Endothelial cell of umbilical vein (primary cell): Measurements from ENCODE around the gene NEU4. TPM values are rescaled to one million over a fixed set of nuclear protein-coding genes. Genes with fewer than 3 reads are reported as not detected.

Experiments
- BruUV-seq: library from RNA; stranded (reverse); fragments of 400-500 nt; replicated peaks from 2 replicates; lab custom pipeline; 2021; lab: Mats Ljungman, UMichigan
- CTCF ChIA-PET: fragments of 300-600, 350-600 bp; sonication (Branson Sonifier 250); formaldehyde crosslinking; loops from one replicate; lab custom pipeline; 2021; ENCODE audit warnings: antibody characterized with exemption, inconsistent platforms; lab: Charles Lee
- POLR2A ChIA-PET: fragments of 300-600, 350-600 bp; sonication (Branson Sonifier 250); formaldehyde crosslinking; loops from one replicate; lab custom pipeline; 2021; ENCODE audit warnings: antibody characterized with exemption, inconsistent platforms; lab: Charles Lee
- DNase-seq: peaks from one replicate; pipeline ENCODE4 v3.0.0-alpha.2; 2011; ENCODE audit warnings: low read depth, low spot score
- FAIRE-seq: peaks from 2 replicates; lab custom pipeline; 2011; peaks lifted over from hg19 to GRCh38; lab: Jason Lieb, UNC
- H2AFZ ChIP-seq: 2 replicates; pipeline ENCODE4 v1.6.0; 2012; ENCODE audit warnings: low read depth, low read length, control low read depth, inconsistent platforms
- H3K27ac ChIP-seq: 2 replicates; pipeline ENCODE4 v1.5.1; 2011; ENCODE audit warnings: low read depth, mild to moderate bottlenecking, control low read depth, low read length, moderate library complexity; ENCODE audit not compliant: insufficient read depth
- H3K27me3 ChIP-seq, 2 experiments: 2 replicates each; pipeline versions ENCODE4 v1.6.0 to v1.6.1; 2011; ENCODE audit warnings: low read length in 2 of 2, mixed read lengths in 1 of 2; ENCODE audit not compliant: control insufficient read depth in 2 of 2, insufficient read depth in 2 of 2
- H3K36me3 ChIP-seq, 2 experiments: 2 replicates in 1 of 2; 3 replicates in 1 of 2; pipeline ENCODE4 v1.5.1; 2011; ENCODE audit warnings: low read length in 2 of 2, mild to moderate bottlenecking in 1 of 2, moderate library complexity in 1 of 2; ENCODE audit not compliant: control insufficient read depth in 2 of 2, insufficient read depth in 2 of 2; ENCODE audit errors: extremely low read depth in 1 of 2
- H3K4me1 ChIP-seq: 3 replicates; pipeline ENCODE4 v1.5.1; 2011; ENCODE audit warnings: mild to moderate bottlenecking, low read length; ENCODE audit not compliant: control insufficient read depth, insufficient read depth; ENCODE audit errors: extremely low read depth
- H3K4me2 ChIP-seq: 2 replicates; pipeline ENCODE4 v1.6.1; 2011; ENCODE audit warnings: low read length, control low read depth, mixed read lengths; ENCODE audit not compliant: insufficient read depth
- H3K4me3 ChIP-seq, 3 experiments: fragments of 200-600 bp in 1 of 3; sonication (generic), shearing (Covaris generic) in 1 of 3; replicated peaks in 1 of 3; 2 replicates each; pipeline ENCODE4 v1.5.1; 2011 to 2016; ENCODE audit warnings: control low read depth in 3 of 3, low read length in 3 of 3, mild to moderate bottlenecking in 2 of 3, inconsistent platforms in 1 of 3, low read depth in 1 of 3, moderate library complexity in 1 of 3; ENCODE audit not compliant: insufficient read depth in 1 of 3
- H3K79me2 ChIP-seq: 2 replicates; pipeline ENCODE4 v1.6.0; 2012; ENCODE audit warnings: low read length, inconsistent platforms; ENCODE audit not compliant: control insufficient read depth, insufficient read depth
- H3K9ac ChIP-seq: replicated peaks from 2 replicates; pipeline ENCODE3; 2011; ENCODE audit warnings: low read length, control low read depth; ENCODE audit not compliant: insufficient read depth; ENCODE audit errors: extremely low read depth
- H3K9me1 ChIP-seq: replicated peaks from 3 replicates; pipeline ENCODE4 v1.6.0; 2011; ENCODE audit warnings: mild to moderate bottlenecking, low read length; ENCODE audit not compliant: control insufficient read depth, insufficient read depth; ENCODE audit errors: extremely low read depth
- H3K9me3 ChIP-seq: replicated peaks from 2 replicates; pipeline ENCODE4 v1.5.1; 2012; ENCODE audit warnings: low read length, inconsistent platforms; ENCODE audit not compliant: control insufficient read depth, insufficient read depth
- H4K20me1 ChIP-seq: replicated peaks from 2 replicates; pipeline ENCODE3; 2011; ENCODE audit warnings: mild to moderate bottlenecking, low read length; ENCODE audit not compliant: control insufficient read depth, insufficient read depth; ENCODE audit errors: extremely low read depth
- EZH2 ChIP-seq: IDR thresholded peaks from 2 replicates; pipeline ENCODE4 v1.6.1; 2012; ENCODE audit warnings: borderline replicate concordance, low read depth, mild to moderate bottlenecking, moderate library complexity, low read length, inconsistent platforms; ENCODE audit not compliant: severe bottlenecking
- FOS ChIP-seq: IDR thresholded peaks from 2 replicates; pipeline ENCODE4 v1.6.1; 2011; ENCODE audit warnings: mild to moderate bottlenecking, low read length, moderate library complexity, borderline replicate concordance; ENCODE audit not compliant: insufficient read depth
- GATA2 ChIP-seq: IDR thresholded peaks from 2 replicates; pipeline ENCODE4 v1.7.0; 2011; ENCODE audit warnings: low read depth, mild to moderate bottlenecking, moderate library complexity, mixed read lengths, low read length; ENCODE audit not compliant: insufficient read length, insufficient read depth
- JUN ChIP-seq: IDR thresholded peaks from 2 replicates; pipeline ENCODE4 v1.6.1; 2011; ENCODE audit warnings: borderline replicate concordance, low read depth; ENCODE audit not compliant: insufficient read length, insufficient read depth
- MYC ChIP-seq: IDR thresholded peaks from one replicate; pipeline ENCODE4 v1.6.1; 2011; ENCODE audit warnings: mild to moderate bottlenecking, low read depth, low read length
- POLR2A ChIP-seq: IDR thresholded peaks from 2 replicates; pipeline ENCODE4 v1.6.1; 2012; ENCODE audit warnings: low read depth, mild to moderate bottlenecking, control low read depth, low read length
- POLR2AphosphoS5 ChIP-seq: IDR thresholded peaks from 2 replicates; pipeline ENCODE4 v1.6.1; 2012; ENCODE audit warnings: low read depth, mild to moderate bottlenecking, control low read depth, low read length, moderate library complexity; ENCODE audit not compliant: insufficient read depth
- dilution Hi-C: fragments of 300-500 bp; cut with MboI; formaldehyde crosslinking; loops from one replicate; pipeline ENCODE4 v1.15.0; 2019; ENCODE audit warnings: low sequenced_read_pairs; ENCODE audit not compliant: extremely low pct_ligation_motif_present
- intact Hi-C: fragments of 100-400 bp; cut with micrococcal nuclease; formaldehyde crosslinking; loops from one replicate; pipeline ENCODE4 v1.10.0; 2022
- polyA plus RNA-seq, 4 experiments: library from polyadenylated mRNA; depleted of rRNA in 3 of 4; stranded (reverse) in 3 of 4; unstranded in 1 of 4; fragments of >200 nt; gene quantifications; 2 replicates each; pipeline versions ENCODE4 v1.2.1 to v1.2.3, GENCODE V29; 2011 to 2012; ENCODE audit warnings: missing spikeins in 1 of 4
- total RNA-seq: library from RNA; stranded (reverse); gene quantifications from 2 replicates; pipeline ENCODE4 v1.2.3, GENCODE V29; 2021
- TF ChIP-seq, protein P1 (sequence below), 2 donors: IDR thresholded peaks; 1 replicate in 1 of 2; 2 replicates in 1 of 2; pipeline ENCODE4 v1.5.1; 2011; ENCODE audit warnings: low read length in 2 of 2, mild to moderate bottlenecking in 2 of 2, moderate library complexity in 2 of 2, control low read depth in 1 of 2, inconsistent platforms in 1 of 2, low read depth in 1 of 2; ENCODE audit not compliant: insufficient read depth in 1 of 2; ENCODE audit errors: extremely low read depth in 1 of 2
- TF ChIP-seq, protein P2 (sequence below): IDR thresholded peaks from 2 replicates; pipeline ENCODE4 v1.6.1; 2011; ENCODE audit not compliant: insufficient read depth, insufficient read length

The NEU4 gene
- total and polyA plus RNA-seq, 2 donors (not counting 3 experiments of a cell fraction or from before 2014, with no cell fraction given) = not detected

DNA sequence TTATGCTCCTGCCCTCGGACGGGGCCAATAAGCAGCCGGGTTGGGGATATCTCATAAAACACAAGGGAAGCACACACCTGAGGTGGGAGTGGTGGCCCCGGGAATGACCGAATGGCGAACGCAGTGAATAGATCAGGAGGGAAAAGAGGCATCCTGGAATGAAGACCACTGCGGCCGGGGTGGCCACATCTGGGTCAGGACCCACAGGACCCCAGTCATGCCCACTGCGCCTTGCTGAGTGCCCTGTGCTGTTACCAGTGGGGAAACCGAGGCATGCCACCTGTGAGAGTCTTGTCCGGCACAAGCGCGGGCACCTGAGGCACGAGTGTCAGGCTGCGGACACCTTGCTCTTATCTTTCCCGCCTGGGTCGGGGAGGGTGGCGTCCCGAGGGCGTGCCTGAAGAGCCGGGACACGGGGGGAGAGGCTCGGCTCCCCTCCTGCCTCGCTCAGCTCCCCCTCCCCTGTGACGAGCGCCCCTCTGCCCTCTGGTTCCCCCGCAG is 48.1 kb downstream of the NEU4 start:
- H2AFZ ChIP-seq = no peak overlapping the region
- H3K9me1 ChIP-seq = no peaks in the 10 kb centered on the region
- H3K9ac ChIP-seq = no peak overlapping the region
- no peaks in the 10 kb centered on the region for H3K36me3 ChIP-seq
- intact Hi-C loops = no loop called here
- no peaks in the 10 kb centered on the region for H3K9me3 ChIP-seq
- H3K4me1 ChIP-seq = no peaks in the 10 kb centered on the region
- dilution Hi-C loops = no loop called here
- no peaks in the 10 kb centered on the region for H3K79me2 ChIP-seq
- no peak overlapping the region for H3K27ac ChIP-seq
- ChIA-PET POLR2A (no interaction called here), CTCF (no interaction called here)
- no TSS peak for BruUV-seq
- TF ChIP-seq FOS (no peak), MYC (no peak), EZH2 (no peak), JUN (no peak), GATA2 (no peak), POLR2A (no peak), POLR2AphosphoS5 (no peak)
- TF ChIP-seq, protein P1, sequence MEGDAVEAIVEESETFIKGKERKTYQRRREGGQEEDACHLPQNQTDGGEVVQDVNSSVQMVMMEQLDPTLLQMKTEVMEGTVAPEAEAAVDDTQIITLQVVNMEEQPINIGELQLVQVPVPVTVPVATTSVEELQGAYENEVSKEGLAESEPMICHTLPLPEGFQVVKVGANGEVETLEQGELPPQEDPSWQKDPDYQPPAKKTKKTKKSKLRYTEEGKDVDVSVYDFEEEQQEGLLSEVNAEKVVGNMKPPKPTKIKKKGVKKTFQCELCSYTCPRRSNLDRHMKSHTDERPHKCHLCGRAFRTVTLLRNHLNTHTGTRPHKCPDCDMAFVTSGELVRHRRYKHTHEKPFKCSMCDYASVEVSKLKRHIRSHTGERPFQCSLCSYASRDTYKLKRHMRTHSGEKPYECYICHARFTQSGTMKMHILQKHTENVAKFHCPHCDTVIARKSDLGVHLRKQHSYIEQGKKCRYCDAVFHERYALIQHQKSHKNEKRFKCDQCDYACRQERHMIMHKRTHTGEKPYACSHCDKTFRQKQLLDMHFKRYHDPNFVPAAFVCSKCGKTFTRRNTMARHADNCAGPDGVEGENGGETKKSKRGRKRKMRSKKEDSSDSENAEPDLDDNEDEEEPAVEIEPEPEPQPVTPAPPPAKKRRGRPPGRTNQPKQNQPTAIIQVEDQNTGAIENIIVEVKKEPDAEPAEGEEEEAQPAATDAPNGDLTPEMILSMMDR (IDR thresholded peaks at IDR 0.05; ENCODE audit: extremely low read depth in 1 of 2, insufficient read depth in 1 of 2, low read depth in 1 of 2, low read length in 2 of 2) = no peak
- TF ChIP-seq, protein P2, sequence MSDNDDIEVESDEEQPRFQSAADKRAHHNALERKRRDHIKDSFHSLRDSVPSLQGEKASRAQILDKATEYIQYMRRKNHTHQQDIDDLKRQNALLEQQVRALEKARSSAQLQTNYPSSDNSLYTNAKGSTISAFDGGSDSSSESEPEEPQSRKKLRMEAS = no peak
- no peaks in the 10 kb centered on the region for H3K27me3 ChIP-seq
- H4K20me1 ChIP-seq = no peaks in the 10 kb centered on the region
- no peak overlapping the region for H3K4me3 ChIP-seq
- H3K4me2 ChIP-seq = no peak overlapping the region
- DNase-seq (no peak), FAIRE-seq (no peak)
